Trophoblast cell (in vitro differentiated cells and primary cell): ENCODE measurements around the gene TIGIT.

Experiments used
- DNase-seq, 2 donors: peaks; one replicate each; pipeline ENCODE4 v3.0.0-alpha.2; 2016
- H2AFZ ChIP-seq: 2 replicates; pipeline ENCODE4 v1.6.1; 2013; ENCODE audit warnings: low read length, moderate library complexity, mild to moderate bottlenecking; ENCODE audit not compliant: insufficient read depth, poor library complexity
- H2AK5ac ChIP-seq: 2 replicates; pipeline ENCODE4 v1.6.1; 2013; ENCODE audit warnings: mild to moderate bottlenecking, low read length
- H2BK120ac ChIP-seq: 2 replicates; pipeline ENCODE4 v1.6.1; 2013; ENCODE audit warnings: low read length, mild to moderate bottlenecking, moderate library complexity; ENCODE audit not compliant: insufficient read depth, poor library complexity
- H2BK12ac ChIP-seq: 2 replicates; pipeline ENCODE4 v1.6.1; 2013; ENCODE audit warnings: mild to moderate bottlenecking, low read length, moderate library complexity
- H2BK5ac ChIP-seq: 2 replicates; pipeline ENCODE4 v1.6.1; 2013; ENCODE audit warnings: low read length, low read depth, moderate library complexity, mild to moderate bottlenecking; ENCODE audit not compliant: poor library complexity
- H3K14ac ChIP-seq: 2 replicates; pipeline ENCODE4 v1.6.1; 2013; ENCODE audit warnings: mild to moderate bottlenecking, low read length
- H3K18ac ChIP-seq: 2 replicates; pipeline ENCODE4 v1.6.1; 2013; ENCODE audit warnings: mild to moderate bottlenecking, low read length
- H3K23ac ChIP-seq: 2 replicates; pipeline ENCODE4 v1.6.1; 2013; ENCODE audit warnings: low read length
- H3K27ac ChIP-seq: 2 replicates; pipeline ENCODE4 v1.5.1; 2013; ENCODE audit warnings: low read depth, mild to moderate bottlenecking, inconsistent platforms, low read length, moderate library complexity
- H3K27me3 ChIP-seq: 2 replicates; pipeline ENCODE4 v1.6.1; 2013; ENCODE audit warnings: inconsistent platforms, mild to moderate bottlenecking, low read length, moderate library complexity; ENCODE audit not compliant: insufficient read depth
- H3K36me3 ChIP-seq, 2 experiments: 1 replicate in 1 of 2; 2 replicates in 1 of 2; pipeline ENCODE4 v1.6.1; 2013; ENCODE audit warnings: low read length in 2 of 2, mild to moderate bottlenecking in 2 of 2, moderate library complexity in 1 of 2; ENCODE audit not compliant: insufficient read depth in 2 of 2, control insufficient read depth in 1 of 2
- H3K4ac ChIP-seq: 2 replicates; pipeline ENCODE4 v1.6.1; 2013; ENCODE audit warnings: low read depth, mild to moderate bottlenecking, low read length, moderate library complexity
- H3K4me1 ChIP-seq, 2 experiments: 1 replicate in 1 of 2; 2 replicates in 1 of 2; pipeline ENCODE4 v1.6.1; 2013; ENCODE audit warnings: low read length in 2 of 2, mild to moderate bottlenecking in 2 of 2, moderate library complexity in 1 of 2; ENCODE audit not compliant: insufficient read depth in 2 of 2, control insufficient read depth in 1 of 2
- H3K4me2 ChIP-seq: 2 replicates; pipeline ENCODE4 v1.6.1; 2013; ENCODE audit warnings: inconsistent platforms, mild to moderate bottlenecking, low read length, moderate library complexity
- H3K4me3 ChIP-seq: 2 replicates; pipeline ENCODE4 v1.5.1; 2013; ENCODE audit warnings: mild to moderate bottlenecking, low read depth, low read length, inconsistent platforms
- H3K79me1 ChIP-seq: one replicate; pipeline ENCODE4 v1.6.1; 2013; ENCODE audit warnings: low read length
- H3K79me2 ChIP-seq: 2 replicates; pipeline ENCODE4 v1.6.1; 2013; ENCODE audit warnings: low read length, mild to moderate bottlenecking; ENCODE audit not compliant: control insufficient read depth, insufficient read depth, poor library complexity
- H3K9ac ChIP-seq: 2 replicates; pipeline ENCODE4 v1.6.1; 2013; ENCODE audit warnings: mild to moderate bottlenecking, low read length
- H3K9me3 ChIP-seq: 2 replicates; pipeline ENCODE4 v1.6.1; 2013; ENCODE audit warnings: low read depth, mild to moderate bottlenecking, control low read depth, inconsistent platforms, low read length; ENCODE audit not compliant: insufficient read depth
- H4K12ac ChIP-seq: 2 replicates; pipeline ENCODE4 v1.6.1; 2013; ENCODE audit warnings: low read depth, mild to moderate bottlenecking, low read length, moderate library complexity
- H4K8ac ChIP-seq: 2 replicates; pipeline ENCODE4 v1.6.1; 2013; ENCODE audit warnings: low read depth, mild to moderate bottlenecking, low read length, moderate library complexity
- H4K91ac ChIP-seq: one replicate; pipeline ENCODE4 v1.6.1; 2013; ENCODE audit warnings: low read depth, mild to moderate bottlenecking, low read length, moderate library complexity
- WGBS: extraction: QIAGEN DNeasy Blood & Tissue Kit; methylation state at CpG from one replicate; pipeline ENCODE4 v1.1.7; 2013; ENCODE audit warnings: missing lambda C conversion rate; ENCODE audit not compliant: insufficient read length, insufficient coverage; ENCODE audit errors: extremely low coverage; 5-methylcytosine and 5-hydroxymethylcytosine counted together

Gene TIGIT

DNA sequence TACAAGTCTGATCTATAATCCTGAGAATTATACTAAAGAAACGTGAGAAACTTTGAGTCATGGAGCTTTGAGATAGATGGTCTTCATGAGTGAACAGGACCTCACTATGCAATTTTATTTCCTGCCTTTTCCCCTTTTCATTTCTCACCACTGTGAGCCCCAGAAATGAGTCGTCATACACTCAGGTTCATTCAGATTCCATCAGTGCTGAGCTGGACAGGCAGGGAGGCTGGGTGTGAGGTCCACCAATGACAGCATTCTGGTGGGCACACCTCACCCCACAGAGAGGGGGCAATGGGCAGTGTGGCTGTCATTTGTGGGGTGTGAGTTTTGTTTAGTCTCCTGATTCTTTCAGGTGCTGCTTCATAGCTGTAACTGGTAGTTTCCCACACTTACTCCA, 16.9 kb downstream of the TIGIT start:
- no CpG with 5 or more reads among the region's 2 CpGs for whole genome bisulfite sequencing
- H3K4me2 ChIP-seq: no peak overlapping the region

DNA sequence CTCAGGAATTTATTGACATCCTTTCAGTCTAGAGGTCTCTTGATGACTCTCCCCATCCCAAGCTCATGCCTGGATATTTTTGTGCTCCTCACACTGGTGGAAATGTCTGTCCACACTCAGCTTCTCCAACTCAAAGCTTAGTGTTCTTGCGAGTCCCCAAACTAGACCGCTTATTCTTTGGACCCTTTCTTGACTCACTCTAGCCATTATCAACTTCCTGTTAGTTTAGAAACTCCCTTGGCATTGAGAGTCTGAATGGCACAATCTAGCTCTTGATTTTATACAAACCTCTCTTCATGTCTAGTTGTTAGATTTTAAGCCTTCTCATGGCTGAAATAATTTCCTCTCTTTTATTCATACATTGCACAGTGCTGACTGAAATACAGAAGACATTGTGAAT, 19.6 kb downstream of the TIGIT start:
- H4K12ac ChIP-seq: no peak overlapping the region
- H3K27ac ChIP-seq: no peak overlapping the region
- H2BK120ac ChIP-seq: no peak overlapping the region
- no peak overlapping the region for H2BK5ac ChIP-seq
- no peak overlapping the region for H3K23ac ChIP-seq
- H3K4me1 ChIP-seq: peaks cover 0 to 4% of the 10 kb centered on the region in 2 experiments
- no peak for DNase-seq
- no peak overlapping the region for H3K14ac ChIP-seq
- no peaks in the 10 kb centered on the region for H3K79me2 ChIP-seq
- H4K8ac ChIP-seq: no peak overlapping the region
- no peak overlapping the region for H3K9ac ChIP-seq
- H3K4me2 ChIP-seq: no peak overlapping the region
- no peaks in the 10 kb centered on the region for H3K27me3 ChIP-seq
- no peak overlapping the region for H4K91ac ChIP-seq
- H3K4ac ChIP-seq: no peak overlapping the region
- no peak overlapping the region for H2BK12ac ChIP-seq
- H3K4me3 ChIP-seq: no peak overlapping the region
- H3K79me1 ChIP-seq: no peaks in the 10 kb centered on the region
- no peaks in the 10 kb centered on the region for H3K36me3 ChIP-seq
- H2AFZ ChIP-seq: no peak overlapping the region
- WGBS: no CpG with 5 or more reads among the region's 2 CpGs
- no peaks in the 10 kb centered on the region for H3K9me3 ChIP-seq
- H3K18ac ChIP-seq: no peak overlapping the region
- H2AK5ac ChIP-seq: no peak overlapping the region

More for the DNA sequence above, 16.9 kb downstream of the TIGIT start:
- no peak overlapping the region for H3K18ac ChIP-seq
- no peak overlapping the region for H3K4ac ChIP-seq
- no peak overlapping the region for H3K23ac ChIP-seq
- H3K27me3 ChIP-seq: no peaks in the 10 kb centered on the region
- H3K9me3 ChIP-seq: no peaks in the 10 kb centered on the region
- no peak overlapping the region for H2BK12ac ChIP-seq
- no peaks in the 10 kb centered on the region for H3K36me3 ChIP-seq
- no peak overlapping the region for H3K27ac ChIP-seq
- H2AFZ ChIP-seq: no peak overlapping the region
- H3K9ac ChIP-seq: no peak overlapping the region
- no peak overlapping the region for H2AK5ac ChIP-seq
- H3K79me2 ChIP-seq: no peaks in the 10 kb centered on the region
- no peak overlapping the region for H3K4me3 ChIP-seq
- H2BK120ac ChIP-seq: no peak overlapping the region
- DNase-seq: no peak
- H4K91ac ChIP-seq: no peak overlapping the region
- H3K14ac ChIP-seq: no peak overlapping the region
- H2BK5ac ChIP-seq: no peak overlapping the region
- no peak overlapping the region for H4K8ac ChIP-seq
- no peaks in the 10 kb centered on the region for H3K4me1 ChIP-seq
- H4K12ac ChIP-seq: no peak overlapping the region
- no peaks in the 10 kb centered on the region for H3K79me1 ChIP-seq

- Histone ChIP-seq H4K8ac (no peak overlapping the region), H3K23ac (no peak overlapping the region), H3K18ac (no peak overlapping the region), H3K9me3 (no peaks in the 10 kb centered on the region), H2BK12ac (no peak overlapping the region), H2BK120ac (no peak overlapping the region), H3K4me1 (peaks cover 0 to 4% of the 10 kb centered on the region in 2 experiments), H3K79me1 (no peaks in the 10 kb centered on the region), H3K4me3 (no peak overlapping the region), H3K36me3 (no peaks in the 10 kb centered on the region), H3K27ac (no peak overlapping the region), H3K27me3 (no peaks in the 10 kb centered on the region), H4K91ac (no peak overlapping the region), H3K79me2 (no peaks in the 10 kb centered on the region), H2AK5ac (no peak overlapping the region), H3K9ac (no peak overlapping the region), H2AFZ (no peak overlapping the region), H3K4me2 (no peak overlapping the region), H3K4ac (no peak overlapping the region), H4K12ac (no peak overlapping the region), H3K14ac (no peak overlapping the region), H2BK5ac (no peak overlapping the region)
- DNase-seq: no peak
- whole genome bisulfite sequencing: no CpG with 5 or more reads among the region's 2 CpGs
These were observed 20.5 kb downstream of the TIGIT start for GRCh38 chr3:114314282-114314681.

DNA sequence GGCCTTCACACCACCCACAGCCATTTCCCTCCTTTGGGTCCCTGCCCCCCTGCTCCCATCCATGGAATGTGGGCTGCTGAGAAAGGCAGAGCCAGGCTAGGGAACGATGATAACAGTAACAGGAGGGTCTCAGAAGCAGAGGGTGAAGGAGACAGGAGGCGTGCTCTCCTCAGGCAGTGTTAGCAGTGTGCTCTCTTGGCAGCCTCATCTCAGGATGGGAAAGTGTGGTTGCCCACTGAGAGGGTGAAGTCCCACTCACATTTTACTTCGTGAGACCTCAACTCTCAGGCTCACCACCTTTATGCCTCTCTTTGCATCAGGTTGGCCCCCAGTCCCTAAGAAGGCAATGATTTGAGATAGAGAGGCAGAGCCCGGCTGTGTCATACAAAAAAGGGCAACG, 24.5 kb downstream of the TIGIT start:
- no peak overlapping the region for H3K18ac ChIP-seq
- H3K27ac ChIP-seq: no peak overlapping the region
- H2BK120ac ChIP-seq: no peak overlapping the region
- H2AK5ac ChIP-seq: no peak overlapping the region
- DNase-seq: no peak
- no peaks in the 10 kb centered on the region for H3K9me3 ChIP-seq
- H3K79me1 ChIP-seq: no peaks in the 10 kb centered on the region
- no peak overlapping the region for H2BK5ac ChIP-seq
- H3K23ac ChIP-seq: no peak overlapping the region
- H2AFZ ChIP-seq: no peak overlapping the region
- H4K91ac ChIP-seq: no peak overlapping the region
- H3K9ac ChIP-seq: no peak overlapping the region
- no peak overlapping the region for H4K8ac ChIP-seq
- WGBS: no CpG with 5 or more reads among the region's 5 CpGs
- H3K36me3 ChIP-seq: no peaks in the 10 kb centered on the region
- H2BK12ac ChIP-seq: no peak overlapping the region
- H3K79me2 ChIP-seq: no peaks in the 10 kb centered on the region
- H3K4me2 ChIP-seq: no peak overlapping the region
- H3K4me3 ChIP-seq: no peak overlapping the region
- H3K14ac ChIP-seq: no peak overlapping the region
- H3K4ac ChIP-seq: no peak overlapping the region
- no peaks in the 10 kb centered on the region for H3K27me3 ChIP-seq
- peaks cover 0 to 4% of the 10 kb centered on the region in 2 experiments for H3K4me1 ChIP-seq
- H4K12ac ChIP-seq: no peak overlapping the region
